ENCODE results near the gene PMEPA1.

The PMEPA1 gene

DNA sequence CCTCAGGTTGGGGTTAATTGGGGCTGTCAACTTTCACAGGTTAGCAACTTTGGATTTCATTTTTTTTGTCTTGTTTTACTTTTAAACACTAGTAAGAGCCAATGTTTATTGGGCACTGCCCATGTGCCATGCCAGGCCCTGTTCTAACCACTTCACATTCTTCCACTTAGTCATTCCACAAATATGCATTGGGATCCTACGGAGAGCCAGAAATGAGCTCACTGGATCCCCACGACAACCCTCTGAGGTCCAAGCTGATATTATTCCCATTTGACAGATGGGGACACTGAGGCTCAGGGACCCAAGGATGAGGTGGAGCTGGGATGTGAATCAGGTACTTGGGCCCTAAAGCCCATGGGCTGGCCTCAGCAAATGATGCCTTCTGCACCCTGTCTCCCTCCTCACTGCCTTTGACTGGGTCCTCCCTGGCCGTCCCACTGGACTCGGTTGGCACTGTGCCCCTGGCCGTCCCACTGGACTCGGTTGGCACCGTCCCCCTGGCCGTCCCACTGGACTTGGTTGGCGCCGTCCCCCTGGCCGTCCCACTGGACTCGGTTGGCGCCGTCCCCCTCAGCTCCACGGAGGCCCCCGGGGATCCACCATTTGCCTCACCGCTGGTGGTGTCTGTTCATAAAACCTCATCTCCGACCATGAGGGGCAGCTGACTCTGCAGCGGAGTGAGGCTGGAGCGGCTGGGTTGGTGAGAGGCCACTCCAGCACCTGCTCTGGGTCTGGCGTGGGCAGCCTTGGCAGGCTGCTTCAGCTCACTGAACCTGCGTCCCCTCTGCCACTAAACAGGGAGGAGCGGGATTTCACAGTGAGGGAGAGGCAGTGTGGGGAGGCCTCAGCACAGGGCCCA lies 4.8 kb upstream of the PMEPA1 start:
- no peak for FAIRE-seq
- TF ChIP-seq PAX5 (IDR thresholded peaks at IDR 0.05; ENCODE audit: insufficient read depth, low read length, severe bottlenecking) (no peak), POLR2AphosphoS5 (IDR thresholded peaks at IDR 0.05; ENCODE audit: low read depth, low read length) (no peak), POLR2A (IDR thresholded peaks at IDR 0.05; ENCODE audit: low read depth, low read length) (no peak), SPI1 (IDR thresholded peaks at IDR 0.05; ENCODE audit: low read depth, low read length) (no peak), TAF1 (IDR thresholded peaks at IDR 0.05; ENCODE audit: low read depth, low read length) (no peak), POU2F2 (IDR thresholded peaks at IDR 0.05; ENCODE audit: low read depth, low read length) (no peak)
- no peak for DNase-seq (ENCODE audit: insufficient read length, low spot score)

GRCh38 chr20:57713951-57714350 lies 4.1 kb upstream of the PMEPA1 start:
- no peak for TF ChIP-seq PAX5 (IDR thresholded peaks at IDR 0.05; ENCODE audit: insufficient read depth, low read length, severe bottlenecking)
- TF ChIP-seq TAF1 (IDR thresholded peaks at IDR 0.05; ENCODE audit: low read depth, low read length): no peak
- no peak for TF ChIP-seq SPI1 (IDR thresholded peaks at IDR 0.05; ENCODE audit: low read depth, low read length)
- TF ChIP-seq POU2F2 (IDR thresholded peaks at IDR 0.05; ENCODE audit: low read depth, low read length): no peak
- no peak for TF ChIP-seq POLR2AphosphoS5 (IDR thresholded peaks at IDR 0.05; ENCODE audit: low read depth, low read length)
- no peak for TF ChIP-seq POLR2A (IDR thresholded peaks at IDR 0.05; ENCODE audit: low read depth, low read length)
- FAIRE-seq (no peak), DNase-seq (ENCODE audit: insufficient read length, low spot score) (no peak)

GRCh38 chr20:57713505-57713903 lies 3.7 kb upstream of the PMEPA1 start:
- DNase-seq (ENCODE audit: insufficient read length, low spot score) (no peak), FAIRE-seq (no peak)
- TF ChIP-seq POLR2AphosphoS5 (IDR thresholded peaks at IDR 0.05; ENCODE audit: low read depth, low read length) (no peak), PAX5 (IDR thresholded peaks at IDR 0.05; ENCODE audit: insufficient read depth, low read length, severe bottlenecking) (no peak), SPI1 (IDR thresholded peaks at IDR 0.05; ENCODE audit: low read depth, low read length) (no peak), TAF1 (IDR thresholded peaks at IDR 0.05; ENCODE audit: low read depth, low read length) (no peak), POU2F2 (IDR thresholded peaks at IDR 0.05; ENCODE audit: low read depth, low read length) (no peak), POLR2A (IDR thresholded peaks at IDR 0.05; ENCODE audit: low read depth, low read length) (no peak)

GRCh38 chr20:57712851-57713504 lies 3.2 kb upstream of the PMEPA1 start:
- DNase-seq (ENCODE audit: insufficient read length, low spot score): no peak
- TF ChIP-seq POU2F2 (IDR thresholded peaks at IDR 0.05; ENCODE audit: low read depth, low read length) (no peak), SPI1 (IDR thresholded peaks at IDR 0.05; ENCODE audit: low read depth, low read length) (no peak), TAF1 (IDR thresholded peaks at IDR 0.05; ENCODE audit: low read depth, low read length) (no peak), PAX5 (IDR thresholded peaks at IDR 0.05; ENCODE audit: insufficient read depth, low read length, severe bottlenecking) (no peak), POLR2AphosphoS5 (IDR thresholded peaks at IDR 0.05; ENCODE audit: low read depth, low read length) (no peak), POLR2A (IDR thresholded peaks at IDR 0.05; ENCODE audit: low read depth, low read length) (no peak)
- FAIRE-seq: no peak

DNA sequence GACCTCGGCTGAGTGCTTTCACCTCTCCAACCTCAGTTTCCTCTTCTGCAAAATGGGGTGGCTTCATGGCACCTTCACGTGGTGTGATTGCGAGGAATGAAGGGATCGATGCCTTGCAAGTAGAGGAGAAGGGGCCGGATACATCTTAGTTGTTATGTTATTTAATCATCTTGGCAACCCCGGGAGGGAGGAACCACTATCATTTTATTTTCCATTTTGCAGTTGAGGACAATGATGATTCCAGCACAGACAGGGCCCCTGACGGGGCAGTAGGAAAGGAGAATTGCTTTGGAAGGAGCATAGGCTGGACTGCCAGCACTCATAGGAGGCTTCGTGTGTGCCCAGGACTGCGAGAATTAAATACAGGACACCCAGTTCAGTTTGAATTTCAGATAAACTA lies 2.5 kb upstream of the PMEPA1 start:
- DNase-seq (ENCODE audit: insufficient read length, low spot score) (no peak), FAIRE-seq (no peak)
- no peak for TF ChIP-seq TAF1 (IDR thresholded peaks at IDR 0.05; ENCODE audit: low read depth, low read length)
- no peak for TF ChIP-seq POU2F2 (IDR thresholded peaks at IDR 0.05; ENCODE audit: low read depth, low read length)
- TF ChIP-seq POLR2A (IDR thresholded peaks at IDR 0.05; ENCODE audit: low read depth, low read length): no peak
- TF ChIP-seq POLR2AphosphoS5 (IDR thresholded peaks at IDR 0.05; ENCODE audit: low read depth, low read length): no peak
- TF ChIP-seq PAX5 (IDR thresholded peaks at IDR 0.05; ENCODE audit: insufficient read depth, low read length, severe bottlenecking): no peak
- no peak for TF ChIP-seq SPI1 (IDR thresholded peaks at IDR 0.05; ENCODE audit: low read depth, low read length)

- no peak for TF ChIP-seq POU2F2 (IDR thresholded peaks at IDR 0.05; ENCODE audit: low read depth, low read length)
- TF ChIP-seq POLR2A (IDR thresholded peaks at IDR 0.05; ENCODE audit: low read depth, low read length): no peak
- no peak for TF ChIP-seq SPI1 (IDR thresholded peaks at IDR 0.05; ENCODE audit: low read depth, low read length)
- DNase-seq (ENCODE audit: insufficient read length, low spot score): no peak
- no peak for FAIRE-seq
These were observed 2.0 kb upstream of the PMEPA1 start for GRCh38 chr20:57711826-57712225.

DNA sequence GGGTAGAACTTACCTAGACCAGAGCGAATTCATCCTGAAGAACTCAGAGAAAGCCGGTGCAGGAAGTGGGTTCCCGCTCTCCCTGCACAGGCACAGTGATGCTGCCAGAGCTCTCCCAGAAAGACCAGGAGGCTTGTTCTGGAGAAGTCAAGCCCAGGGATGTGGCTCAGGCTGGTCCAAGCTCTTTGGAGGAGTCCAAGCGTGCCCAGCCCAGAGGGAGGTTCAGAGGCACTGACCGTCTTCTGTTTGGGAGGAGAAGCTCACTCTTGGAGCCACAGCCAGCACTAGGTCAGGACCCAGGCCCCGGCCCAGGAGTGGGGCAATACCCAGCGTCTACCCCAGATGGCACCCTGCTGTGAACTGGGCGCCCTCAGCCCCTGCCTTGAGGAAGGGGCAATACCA lies 1.5 kb upstream of the PMEPA1 start:
- no peak for TF ChIP-seq PAX5 (IDR thresholded peaks at IDR 0.05; ENCODE audit: insufficient read depth, low read length, severe bottlenecking)
- no peak for TF ChIP-seq POU2F2 (IDR thresholded peaks at IDR 0.05; ENCODE audit: low read depth, low read length)
- no peak for TF ChIP-seq TAF1 (IDR thresholded peaks at IDR 0.05; ENCODE audit: low read depth, low read length)
- no peak for TF ChIP-seq POLR2AphosphoS5 (IDR thresholded peaks at IDR 0.05; ENCODE audit: low read depth, low read length)
- TF ChIP-seq POLR2A (IDR thresholded peaks at IDR 0.05; ENCODE audit: low read depth, low read length): no peak
- TF ChIP-seq SPI1 (IDR thresholded peaks at IDR 0.05; ENCODE audit: low read depth, low read length): no peak
- DNase-seq (ENCODE audit: insufficient read length, low spot score) (no peak), FAIRE-seq (no peak)

DNA sequence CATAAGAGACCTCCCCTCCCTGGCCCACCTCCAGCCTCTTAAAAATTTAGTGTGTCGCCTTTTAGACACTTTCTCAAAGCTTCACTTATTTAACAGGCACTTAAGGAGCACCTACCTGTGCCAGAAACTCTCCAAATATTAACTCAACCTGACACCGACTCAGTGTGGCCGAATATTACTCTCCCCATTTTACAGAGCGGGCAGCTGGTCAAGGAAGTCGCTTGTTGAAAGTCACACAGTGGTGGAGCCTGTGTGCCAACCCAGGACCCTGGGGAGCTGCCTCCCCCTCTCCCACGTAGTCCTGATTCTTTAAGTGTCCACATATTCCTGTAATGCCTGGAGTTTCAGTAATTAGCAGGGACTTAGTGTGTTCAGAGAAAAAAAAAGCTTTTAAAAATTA lies 1.0 kb upstream of the PMEPA1 start:
- TF ChIP-seq SPI1 (IDR thresholded peaks at IDR 0.05; ENCODE audit: low read depth, low read length) (no peak), POLR2AphosphoS5 (IDR thresholded peaks at IDR 0.05; ENCODE audit: low read depth, low read length) (no peak), POU2F2 (IDR thresholded peaks at IDR 0.05; ENCODE audit: low read depth, low read length) (no peak), POLR2A (IDR thresholded peaks at IDR 0.05; ENCODE audit: low read depth, low read length) (no peak), TAF1 (IDR thresholded peaks at IDR 0.05; ENCODE audit: low read depth, low read length) (no peak), PAX5 (IDR thresholded peaks at IDR 0.05; ENCODE audit: insufficient read depth, low read length, severe bottlenecking) (no peak)
- FAIRE-seq (no peak), DNase-seq (ENCODE audit: insufficient read length, low spot score) (no peak)
